ENCODE results near the gene RNGTT. TPM values are rescaled to one million over a fixed set of nuclear protein-coding genes. Genes with fewer than 3 reads are reported as not detected.
"Not testable (repeated sequence)": the region's sequence is repeated elsewhere in the genome, so short reads cannot be mapped to it uniquely, and the experiment has no call there.

The RNGTT gene
- total RNA-seq, 1 donor from 2014 or later, result 13.1 TPM

- H3K27ac Mint-ChIP-seq (ENCODE audit: unreplicated experiment), result no peak overlapping the region
- no peaks in the 10 kb centered on the region for H3K9me3 Mint-ChIP-seq (ENCODE audit: low read depth)
- DNase-seq (ENCODE audit: low spot score), result no peak
- TF ChIP-seq, protein P1, sequence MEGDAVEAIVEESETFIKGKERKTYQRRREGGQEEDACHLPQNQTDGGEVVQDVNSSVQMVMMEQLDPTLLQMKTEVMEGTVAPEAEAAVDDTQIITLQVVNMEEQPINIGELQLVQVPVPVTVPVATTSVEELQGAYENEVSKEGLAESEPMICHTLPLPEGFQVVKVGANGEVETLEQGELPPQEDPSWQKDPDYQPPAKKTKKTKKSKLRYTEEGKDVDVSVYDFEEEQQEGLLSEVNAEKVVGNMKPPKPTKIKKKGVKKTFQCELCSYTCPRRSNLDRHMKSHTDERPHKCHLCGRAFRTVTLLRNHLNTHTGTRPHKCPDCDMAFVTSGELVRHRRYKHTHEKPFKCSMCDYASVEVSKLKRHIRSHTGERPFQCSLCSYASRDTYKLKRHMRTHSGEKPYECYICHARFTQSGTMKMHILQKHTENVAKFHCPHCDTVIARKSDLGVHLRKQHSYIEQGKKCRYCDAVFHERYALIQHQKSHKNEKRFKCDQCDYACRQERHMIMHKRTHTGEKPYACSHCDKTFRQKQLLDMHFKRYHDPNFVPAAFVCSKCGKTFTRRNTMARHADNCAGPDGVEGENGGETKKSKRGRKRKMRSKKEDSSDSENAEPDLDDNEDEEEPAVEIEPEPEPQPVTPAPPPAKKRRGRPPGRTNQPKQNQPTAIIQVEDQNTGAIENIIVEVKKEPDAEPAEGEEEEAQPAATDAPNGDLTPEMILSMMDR (IDR thresholded peaks at IDR 0.05), result peak; percentile 92
- H3K4me1 Mint-ChIP-seq (ENCODE audit: low read depth), result peaks cover 4% of the 10 kb centered on the region
- H3K27me3 Mint-ChIP-seq (ENCODE audit: low read depth), result no peaks in the 10 kb centered on the region
- no peak overlapping the region for H3K4me3 Mint-ChIP-seq (ENCODE audit: unreplicated experiment)
- H3K36me3 Mint-ChIP-seq (ENCODE audit: low read depth), result peaks cover 1% of the 10 kb centered on the region
Observed at GRCh38 chr6:88780714-88781389, 182.6 kb downstream of the RNGTT start.

DNA sequence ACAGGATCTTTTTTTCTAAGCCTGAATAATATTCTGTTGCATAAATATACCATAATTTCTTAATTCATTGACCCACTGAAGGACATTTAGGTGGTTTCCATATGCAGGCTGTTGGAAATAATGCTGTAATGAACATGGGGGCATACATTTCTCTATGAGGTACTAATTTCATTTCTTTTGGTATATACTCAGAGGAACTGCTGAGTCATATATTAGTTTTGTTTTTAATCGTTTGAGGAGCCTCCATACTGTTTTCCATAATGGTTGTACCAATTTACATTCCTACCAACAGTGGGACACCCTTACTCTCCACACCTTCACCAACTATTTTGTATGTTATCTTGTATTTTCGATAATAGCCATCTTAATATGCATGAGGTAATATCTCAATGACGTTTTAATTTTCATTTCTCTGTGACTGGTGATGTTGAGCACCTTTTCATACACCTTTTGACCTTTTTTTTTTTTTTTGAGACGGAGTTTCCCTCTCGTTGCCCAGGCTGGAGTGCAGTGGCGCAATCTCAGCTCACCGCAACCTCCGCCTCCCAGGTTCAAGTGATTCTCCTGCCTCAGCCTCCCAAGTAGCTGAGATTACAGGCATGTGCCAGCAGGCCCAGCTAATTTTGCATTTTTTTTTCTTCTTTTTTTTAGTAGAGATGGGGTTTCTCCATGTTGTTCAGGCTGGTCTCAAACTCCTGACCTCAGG, 187.4 kb downstream of the RNGTT start:
- Mint-ChIP-seq H3K27ac (ENCODE audit: unreplicated experiment) (no peak overlapping the region), H3K4me1 (ENCODE audit: low read depth) (peaks cover 4% of the 10 kb centered on the region), H3K9me3 (ENCODE audit: low read depth) (peaks cover 2% of the 10 kb centered on the region), H3K4me3 (ENCODE audit: unreplicated experiment) (no peak overlapping the region), H3K27me3 (ENCODE audit: low read depth) (no peaks in the 10 kb centered on the region), H3K36me3 (ENCODE audit: low read depth) (peaks cover 1% of the 10 kb centered on the region)
- TF ChIP-seq, protein P1 (IDR thresholded peaks at IDR 0.05), result no peak
- DNase-seq (ENCODE audit: low spot score), result no peak

- H3K9me3 Mint-ChIP-seq (ENCODE audit: low read depth); H3K4me1 Mint-ChIP-seq (ENCODE audit: low read depth); DNase-seq (ENCODE audit: low spot score); H3K27ac Mint-ChIP-seq (ENCODE audit: unreplicated experiment); H3K4me3 Mint-ChIP-seq (ENCODE audit: unreplicated experiment); H3K27me3 Mint-ChIP-seq (ENCODE audit: low read depth); H3K36me3 Mint-ChIP-seq (ENCODE audit: low read depth): not testable (repeated sequence)
Observed at GRCh38 chr6:88768114-88768513, 195.3 kb downstream of the RNGTT start.

- no peak for DNase-seq (ENCODE audit: low spot score)
- no peak overlapping the region for H3K4me3 Mint-ChIP-seq (ENCODE audit: unreplicated experiment)
- H3K36me3 Mint-ChIP-seq (ENCODE audit: low read depth), result peaks cover 2% of the 10 kb centered on the region
- H3K27ac Mint-ChIP-seq (ENCODE audit: unreplicated experiment), result no peak overlapping the region
- H3K4me1 Mint-ChIP-seq (ENCODE audit: low read depth), result peaks cover 10% of the 10 kb centered on the region
- peaks cover 3% of the 10 kb centered on the region for H3K9me3 Mint-ChIP-seq (ENCODE audit: low read depth)
- TF ChIP-seq, protein P1 (IDR thresholded peaks at IDR 0.05), result no peak
- H3K27me3 Mint-ChIP-seq (ENCODE audit: low read depth), result no peaks in the 10 kb centered on the region
Observed at GRCh38 chr6:88764081-88764480, 199.3 kb downstream of the RNGTT start.

GRCh38 chr6:88763160-88763559, 200.3 kb downstream of the RNGTT start:
- Mint-ChIP-seq H3K27me3 (ENCODE audit: low read depth) (no peaks in the 10 kb centered on the region), H3K36me3 (ENCODE audit: low read depth) (peaks cover 2% of the 10 kb centered on the region)

More at GRCh38 chr6:88763160-88763559, 200.3 kb downstream of the RNGTT start:
- Mint-ChIP-seq H3K4me1 (ENCODE audit: low read depth) (peaks cover 10% of the 10 kb centered on the region), H3K4me3 (ENCODE audit: unreplicated experiment) (no peak overlapping the region), H3K9me3 (ENCODE audit: low read depth) (peaks cover 3% of the 10 kb centered on the region), H3K27ac (ENCODE audit: unreplicated experiment) (no peak overlapping the region)
- TF ChIP-seq, protein P1 (IDR thresholded peaks at IDR 0.05), result no peak
- no peak for DNase-seq (ENCODE audit: low spot score)
